ENCODE measurements around the gene AOX1.

The AOX1 gene

GRCh38 chr2:200588076-200588678 is 2.4 kb downstream of the AOX1 start:
- no peaks in the 10 kb centered on the region for H3K36me3 ChIP-seq (ENCODE audit: insufficient read depth, low read length)

DNA sequence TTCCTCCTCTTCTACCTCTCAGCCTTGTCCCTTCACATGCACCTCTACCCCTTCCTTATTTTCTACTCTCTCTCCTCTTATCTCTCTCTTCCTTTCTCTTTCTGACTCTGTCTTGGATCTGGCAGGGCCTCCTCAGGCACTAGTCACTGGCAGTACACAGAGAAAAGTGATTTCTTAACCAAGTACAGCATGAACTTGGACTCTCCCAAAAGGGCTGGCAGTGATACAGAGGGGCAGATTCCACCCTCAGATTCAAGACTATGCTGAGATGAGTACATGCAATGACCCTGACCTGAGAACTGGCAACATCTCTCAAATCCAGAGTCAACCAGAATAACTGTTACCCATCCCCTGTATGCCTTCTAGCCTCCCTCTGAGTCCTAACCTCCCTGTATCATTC is 4.3 kb downstream of the AOX1 start:
- no peak overlapping the region for H3K9ac ChIP-seq (ENCODE audit: low read depth, low read length)
- H3K4me2 ChIP-seq (ENCODE audit: low read length) = peak overlapping the region; percentile 32
- peaks cover 36% of the 10 kb centered on the region for H3K4me1 ChIP-seq (ENCODE audit: control insufficient read depth, insufficient read depth, low read length)
- H3K27me3 ChIP-seq (ENCODE audit: control insufficient read depth, insufficient read depth, low read length) = no peaks in the 10 kb centered on the region
- H3K4me3 ChIP-seq (ENCODE audit: low read length) = no peak overlapping the region
- no peaks in the 10 kb centered on the region for H3K9me3 ChIP-seq (replicated peaks; ENCODE audit: low read length)
- no peaks in the 10 kb centered on the region for H3K36me3 ChIP-seq (ENCODE audit: insufficient read depth, low read length)

More at GRCh38 chr2:200588076-200588678, 2.4 kb downstream of the AOX1 start:
- H3K9me3 ChIP-seq (replicated peaks; ENCODE audit: low read length) = no peaks in the 10 kb centered on the region
- peaks cover 27% of the 10 kb centered on the region for H3K4me1 ChIP-seq (ENCODE audit: control insufficient read depth, insufficient read depth, low read length)
- no peak overlapping the region for H3K9ac ChIP-seq (ENCODE audit: low read depth, low read length)
- no peak overlapping the region for H3K4me2 ChIP-seq (ENCODE audit: low read length)
- no peak overlapping the region for H3K4me3 ChIP-seq (ENCODE audit: low read length)
- no peaks in the 10 kb centered on the region for H3K27me3 ChIP-seq (ENCODE audit: control insufficient read depth, insufficient read depth, low read length)

DNA sequence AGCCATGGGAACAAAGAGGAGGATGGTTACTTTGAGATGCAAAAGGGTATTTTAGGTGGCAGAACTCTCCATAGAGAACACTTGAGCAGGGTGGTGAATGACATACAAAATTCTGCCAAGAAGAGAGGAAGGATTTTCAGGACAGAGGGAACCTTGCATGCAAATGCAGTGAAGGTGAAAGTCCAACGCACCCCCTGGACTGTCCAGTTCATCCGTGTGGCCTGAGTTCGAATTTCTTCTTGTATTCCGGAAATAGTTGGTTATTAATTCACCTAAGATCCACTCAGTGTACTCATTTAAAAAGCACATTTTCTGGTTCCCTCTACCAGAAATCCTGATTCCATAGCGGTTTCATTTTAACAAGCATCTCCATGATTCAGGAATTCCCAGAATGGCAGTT is 5.5 kb downstream of the AOX1 start:
- Histone ChIP-seq H3K9ac (ENCODE audit: low read depth, low read length) (no peak overlapping the region), H3K4me3 (ENCODE audit: low read length) (no peak overlapping the region), H3K4me1 (ENCODE audit: control insufficient read depth, insufficient read depth, low read length) (peaks cover 28% of the 10 kb centered on the region), H3K36me3 (ENCODE audit: insufficient read depth, low read length) (peaks cover 8% of the 10 kb centered on the region), H3K9me3 (replicated peaks; ENCODE audit: low read length) (no peaks in the 10 kb centered on the region), H3K4me2 (ENCODE audit: low read length) (no peak overlapping the region), H3K27me3 (ENCODE audit: control insufficient read depth, insufficient read depth, low read length) (no peaks in the 10 kb centered on the region)

DNA sequence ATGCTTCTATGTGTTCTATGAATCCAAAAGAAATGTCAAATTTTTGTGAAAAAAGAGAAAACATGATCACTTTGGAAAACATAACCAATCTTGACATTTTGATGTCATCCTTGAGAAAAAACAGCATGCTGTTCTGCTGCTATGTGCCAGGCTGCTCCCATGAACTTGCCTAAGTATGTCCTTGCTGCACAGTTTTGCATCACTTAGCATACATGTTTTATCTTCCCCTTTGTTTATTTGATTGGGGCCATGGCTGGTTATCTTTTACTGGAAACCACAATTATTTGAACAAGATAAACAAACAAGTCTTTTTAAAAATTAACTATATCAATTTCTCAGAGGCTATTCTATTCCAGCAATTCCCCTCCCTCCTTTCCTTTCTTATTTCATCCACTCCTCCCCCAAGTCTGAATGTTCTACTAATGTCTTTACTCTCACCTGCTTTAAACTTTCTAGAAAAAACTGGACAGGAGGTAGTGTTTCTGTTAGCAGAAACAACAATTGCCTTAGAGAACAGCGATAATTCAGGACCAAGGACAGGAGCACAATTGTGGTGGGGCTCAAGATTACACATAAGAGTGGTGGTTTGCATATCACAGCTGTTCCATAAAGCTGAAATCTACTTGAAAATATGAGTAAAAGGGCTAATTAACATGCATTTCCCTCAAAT is 6.7 kb downstream of the AOX1 start:
- no peaks in the 10 kb centered on the region for H3K27me3 ChIP-seq (ENCODE audit: control insufficient read depth, insufficient read depth, low read length)
- no peak overlapping the region for H3K4me3 ChIP-seq (ENCODE audit: low read length)
- no peak overlapping the region for H3K4me2 ChIP-seq (ENCODE audit: low read length)
- H3K4me1 ChIP-seq (ENCODE audit: control insufficient read depth, insufficient read depth, low read length) = peaks cover 22% of the 10 kb centered on the region
- H3K36me3 ChIP-seq (ENCODE audit: insufficient read depth, low read length) = peaks cover 8% of the 10 kb centered on the region
- H3K9me3 ChIP-seq (replicated peaks; ENCODE audit: low read length) = no peaks in the 10 kb centered on the region
- H3K9ac ChIP-seq (ENCODE audit: low read depth, low read length) = no peak overlapping the region

- no peaks in the 10 kb centered on the region for H3K9me3 ChIP-seq (replicated peaks; ENCODE audit: low read length)
- H3K36me3 ChIP-seq (ENCODE audit: insufficient read depth, low read length) = peaks cover 8% of the 10 kb centered on the region
- no peak overlapping the region for H3K9ac ChIP-seq (ENCODE audit: low read depth, low read length)
- peaks cover 22% of the 10 kb centered on the region for H3K4me1 ChIP-seq (ENCODE audit: control insufficient read depth, insufficient read depth, low read length)
- H3K4me2 ChIP-seq (ENCODE audit: low read length) = no peak overlapping the region
- no peaks in the 10 kb centered on the region for H3K27me3 ChIP-seq (ENCODE audit: control insufficient read depth, insufficient read depth, low read length)
- H3K4me3 ChIP-seq (ENCODE audit: low read length) = no peak overlapping the region
Observed at GRCh38 chr2:200593905-200594304, 8.1 kb downstream of the AOX1 start.

GRCh38 chr2:200595913-200596312 is 10.1 kb downstream of the AOX1 start:
- peaks cover 8% of the 10 kb centered on the region for H3K36me3 ChIP-seq (ENCODE audit: insufficient read depth, low read length)
- no peaks in the 10 kb centered on the region for H3K9me3 ChIP-seq (replicated peaks; ENCODE audit: low read length)
- H3K4me2 ChIP-seq (ENCODE audit: low read length) = no peak overlapping the region
- no peak overlapping the region for H3K9ac ChIP-seq (ENCODE audit: low read depth, low read length)
- H3K4me3 ChIP-seq (ENCODE audit: low read length) = no peak overlapping the region
- H3K27me3 ChIP-seq (ENCODE audit: control insufficient read depth, insufficient read depth, low read length) = no peaks in the 10 kb centered on the region
- H3K4me1 ChIP-seq (ENCODE audit: control insufficient read depth, insufficient read depth, low read length) = peaks cover 18% of the 10 kb centered on the region

DNA sequence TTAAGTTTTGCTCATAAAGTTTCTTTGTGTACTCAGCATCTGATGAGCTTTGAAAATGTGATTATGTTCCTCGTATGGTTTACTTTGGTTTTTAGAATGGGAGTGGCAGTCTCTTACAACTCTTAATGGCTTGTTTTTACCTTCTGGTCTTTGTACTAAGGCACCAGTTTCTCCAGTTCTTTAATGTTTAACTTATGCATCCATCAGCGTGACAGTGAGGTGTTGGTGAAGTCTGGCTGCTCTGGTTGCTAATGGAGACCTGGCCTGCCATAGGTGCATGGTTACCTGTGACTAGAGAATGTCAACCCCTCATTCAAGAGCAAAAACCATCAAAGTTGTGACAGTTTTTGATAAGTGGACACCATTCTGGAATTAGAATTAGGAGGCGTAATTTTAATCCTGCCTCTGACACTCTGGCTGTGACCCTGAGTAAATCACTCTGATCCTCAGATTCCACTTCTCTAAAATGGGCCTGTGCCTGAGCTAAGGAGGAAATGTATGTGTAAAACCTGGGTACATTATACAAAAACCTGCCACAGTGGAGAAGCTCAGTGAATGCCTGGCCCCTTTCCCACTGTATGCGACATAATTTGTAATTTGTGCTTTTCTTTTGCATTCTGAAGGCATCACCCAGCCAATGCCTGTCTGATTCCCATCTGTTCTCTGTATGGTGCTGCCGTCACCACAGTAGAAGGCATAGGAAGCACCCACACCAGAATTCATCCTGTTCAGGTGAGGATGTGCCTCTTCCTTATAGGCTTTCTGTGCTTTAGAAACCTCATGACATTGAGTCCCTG is 11.2 kb downstream of the AOX1 start:
- H3K4me3 ChIP-seq (ENCODE audit: low read length) = no peak overlapping the region
- H3K4me1 ChIP-seq (ENCODE audit: control insufficient read depth, insufficient read depth, low read length) = peaks cover 20% of the 10 kb centered on the region
- H3K9ac ChIP-seq (ENCODE audit: low read depth, low read length) = no peak overlapping the region
- peaks cover 8% of the 10 kb centered on the region for H3K36me3 ChIP-seq (ENCODE audit: insufficient read depth, low read length)
- no peaks in the 10 kb centered on the region for H3K27me3 ChIP-seq (ENCODE audit: control insufficient read depth, insufficient read depth, low read length)
- H3K9me3 ChIP-seq (replicated peaks; ENCODE audit: low read length) = no peaks in the 10 kb centered on the region
- H3K4me2 ChIP-seq (ENCODE audit: low read length) = no peak overlapping the region

GRCh38 chr2:200599206-200599605 is 13.4 kb downstream of the AOX1 start:
- Histone ChIP-seq H3K9ac (ENCODE audit: low read depth, low read length) (no peak overlapping the region), H3K27me3 (ENCODE audit: control insufficient read depth, insufficient read depth, low read length) (no peaks in the 10 kb centered on the region), H3K4me3 (ENCODE audit: low read length) (no peak overlapping the region), H3K36me3 (ENCODE audit: insufficient read depth, low read length) (peaks cover 13% of the 10 kb centered on the region), H3K4me2 (ENCODE audit: low read length) (no peak overlapping the region), H3K4me1 (ENCODE audit: control insufficient read depth, insufficient read depth, low read length) (peaks cover 25% of the 10 kb centered on the region), H3K9me3 (replicated peaks; ENCODE audit: low read length) (no peaks in the 10 kb centered on the region)

DNA sequence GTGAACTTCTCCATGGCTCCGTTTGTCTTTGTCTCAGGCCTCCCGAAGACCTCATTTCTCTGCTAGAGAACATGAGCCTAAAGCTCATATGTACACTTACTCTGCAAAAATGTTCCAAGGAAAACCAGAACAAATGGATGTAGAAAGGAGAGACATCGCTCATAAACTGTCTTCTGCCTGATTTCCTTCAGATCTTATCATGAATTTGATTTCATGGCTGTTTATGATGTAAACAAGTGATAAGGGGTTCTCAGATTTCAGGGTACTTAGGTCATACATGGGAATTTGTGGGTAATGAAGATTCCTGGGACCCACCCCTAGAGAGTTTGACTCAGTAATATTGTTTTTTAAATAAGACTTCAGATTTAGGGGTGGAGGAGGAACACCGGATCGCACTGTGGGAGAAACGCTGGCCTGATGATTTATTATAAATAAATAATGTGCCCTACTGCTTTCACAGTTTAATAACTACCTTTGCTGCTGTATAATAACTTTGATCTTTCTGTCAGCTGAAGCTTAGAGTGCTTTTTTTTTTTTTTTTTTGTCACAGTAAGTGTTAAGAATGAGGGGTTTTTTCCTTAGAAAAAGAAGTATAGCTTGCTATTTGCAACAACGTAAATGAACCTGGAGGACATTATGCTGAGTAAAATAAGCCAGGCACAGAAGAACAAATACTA is 14.9 kb downstream of the AOX1 start:
- H3K9ac ChIP-seq (ENCODE audit: low read depth, low read length) = no peak overlapping the region
- peaks cover 11% of the 10 kb centered on the region for H3K36me3 ChIP-seq (ENCODE audit: insufficient read depth, low read length)
- peaks cover 33% of the 10 kb centered on the region for H3K4me1 ChIP-seq (ENCODE audit: control insufficient read depth, insufficient read depth, low read length)
- H3K4me3 ChIP-seq (ENCODE audit: low read length) = no peak overlapping the region
- H3K4me2 ChIP-seq (ENCODE audit: low read length) = peak overlapping the region; percentile 35
- no peaks in the 10 kb centered on the region for H3K27me3 ChIP-seq (ENCODE audit: control insufficient read depth, insufficient read depth, low read length)
- H3K9me3 ChIP-seq (replicated peaks; ENCODE audit: low read length) = no peaks in the 10 kb centered on the region

GRCh38 chr2:200602584-200602983 is 16.8 kb downstream of the AOX1 start:
- no peak overlapping the region for H3K4me2 ChIP-seq (ENCODE audit: low read length)
- H3K4me3 ChIP-seq (ENCODE audit: low read length) = no peak overlapping the region
- H3K27me3 ChIP-seq (ENCODE audit: control insufficient read depth, insufficient read depth, low read length) = no peaks in the 10 kb centered on the region
- H3K9ac ChIP-seq (ENCODE audit: low read depth, low read length) = no peak overlapping the region
- no peaks in the 10 kb centered on the region for H3K9me3 ChIP-seq (replicated peaks; ENCODE audit: low read length)
- H3K36me3 ChIP-seq (ENCODE audit: insufficient read depth, low read length) = peaks cover 6% of the 10 kb centered on the region
- peaks cover 33% of the 10 kb centered on the region for H3K4me1 ChIP-seq (ENCODE audit: control insufficient read depth, insufficient read depth, low read length)

GRCh38 chr2:200603972-200604371 is 18.2 kb downstream of the AOX1 start:
- Histone ChIP-seq H3K36me3 (ENCODE audit: insufficient read depth, low read length) (peaks cover 6% of the 10 kb centered on the region), H3K27me3 (ENCODE audit: control insufficient read depth, insufficient read depth, low read length) (no peaks in the 10 kb centered on the region), H3K4me2 (ENCODE audit: low read length) (peak overlapping the region; percentile 52), H3K9me3 (replicated peaks; ENCODE audit: low read length) (no peaks in the 10 kb centered on the region), H3K4me3 (ENCODE audit: low read length) (no peak overlapping the region), H3K4me1 (ENCODE audit: control insufficient read depth, insufficient read depth, low read length) (peaks cover 41% of the 10 kb centered on the region), H3K9ac (ENCODE audit: low read depth, low read length) (peak overlapping the region; percentile 22)

All from skeletal muscle satellite cell (primary cell).